ENCODE data around the gene SORT1. TPM values are rescaled to one million over a fixed set of nuclear protein-coding genes. Genes with fewer than 3 reads are reported as not detected.
A peak's percentile ranks its signal among the peaks of the same experiment; 100 is the strongest.

Gene SORT1
- total and polyA plus RNA-seq, 2 of the 13 experiments (the other 11 are each of a cell fraction or from before 2014, with no cell fraction given) = 32.4 to 93.0 TPM

DNA sequence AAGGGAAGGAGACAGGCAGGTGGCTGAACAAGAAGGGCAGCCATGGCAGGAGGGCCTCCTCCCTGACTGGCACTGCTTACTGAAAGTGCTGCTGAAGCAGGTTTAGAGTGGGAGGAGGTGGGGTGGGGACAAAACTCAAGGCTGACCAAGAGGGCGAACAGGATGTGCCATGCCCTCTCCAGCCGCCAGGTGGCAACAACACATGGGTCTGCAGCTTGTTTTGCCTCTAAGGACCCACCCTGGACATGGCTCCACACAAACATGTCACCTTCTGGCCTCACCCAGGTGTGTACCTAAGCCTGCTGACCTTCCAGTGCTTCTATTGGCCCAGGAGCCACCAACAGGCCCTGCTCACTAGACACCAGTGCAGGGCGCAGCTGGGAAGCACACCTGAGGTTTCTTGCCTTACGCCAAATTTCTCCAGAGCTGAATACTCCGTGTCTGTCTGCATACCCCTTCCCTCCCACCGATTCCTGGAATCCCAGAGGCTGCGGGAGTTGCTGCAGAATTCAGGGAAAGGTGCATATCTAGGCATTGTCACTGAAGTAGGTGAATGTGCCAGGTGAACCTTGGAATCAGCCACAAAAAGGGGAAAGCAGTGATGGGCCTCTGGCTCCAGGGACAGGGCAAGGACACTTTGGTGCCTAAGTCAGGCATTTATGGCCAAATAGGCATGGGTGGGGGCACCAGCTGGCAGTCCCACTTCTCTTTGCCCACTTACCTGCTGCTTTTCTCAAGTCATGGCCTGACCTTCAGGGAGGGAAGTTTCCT is 120.1 kb downstream of the SORT1 start (continued):
- TF ChIP-seq, protein P1, sequence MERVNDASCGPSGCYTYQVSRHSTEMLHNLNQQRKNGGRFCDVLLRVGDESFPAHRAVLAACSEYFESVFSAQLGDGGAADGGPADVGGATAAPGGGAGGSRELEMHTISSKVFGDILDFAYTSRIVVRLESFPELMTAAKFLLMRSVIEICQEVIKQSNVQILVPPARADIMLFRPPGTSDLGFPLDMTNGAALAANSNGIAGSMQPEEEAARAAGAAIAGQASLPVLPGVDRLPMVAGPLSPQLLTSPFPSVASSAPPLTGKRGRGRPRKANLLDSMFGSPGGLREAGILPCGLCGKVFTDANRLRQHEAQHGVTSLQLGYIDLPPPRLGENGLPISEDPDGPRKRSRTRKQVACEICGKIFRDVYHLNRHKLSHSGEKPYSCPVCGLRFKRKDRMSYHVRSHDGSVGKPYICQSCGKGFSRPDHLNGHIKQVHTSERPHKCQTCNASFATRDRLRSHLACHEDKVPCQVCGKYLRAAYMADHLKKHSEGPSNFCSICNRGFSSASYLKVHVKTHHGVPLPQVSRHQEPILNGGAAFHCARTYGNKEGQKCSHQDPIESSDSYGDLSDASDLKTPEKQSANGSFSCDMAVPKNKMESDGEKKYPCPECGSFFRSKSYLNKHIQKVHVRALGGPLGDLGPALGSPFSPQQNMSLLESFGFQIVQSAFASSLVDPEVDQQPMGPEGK (CRISPR knock-in tag; IDR thresholded peaks at IDR 0.05) = peak; percentile 86
- TF ChIP-seq, protein P2, sequence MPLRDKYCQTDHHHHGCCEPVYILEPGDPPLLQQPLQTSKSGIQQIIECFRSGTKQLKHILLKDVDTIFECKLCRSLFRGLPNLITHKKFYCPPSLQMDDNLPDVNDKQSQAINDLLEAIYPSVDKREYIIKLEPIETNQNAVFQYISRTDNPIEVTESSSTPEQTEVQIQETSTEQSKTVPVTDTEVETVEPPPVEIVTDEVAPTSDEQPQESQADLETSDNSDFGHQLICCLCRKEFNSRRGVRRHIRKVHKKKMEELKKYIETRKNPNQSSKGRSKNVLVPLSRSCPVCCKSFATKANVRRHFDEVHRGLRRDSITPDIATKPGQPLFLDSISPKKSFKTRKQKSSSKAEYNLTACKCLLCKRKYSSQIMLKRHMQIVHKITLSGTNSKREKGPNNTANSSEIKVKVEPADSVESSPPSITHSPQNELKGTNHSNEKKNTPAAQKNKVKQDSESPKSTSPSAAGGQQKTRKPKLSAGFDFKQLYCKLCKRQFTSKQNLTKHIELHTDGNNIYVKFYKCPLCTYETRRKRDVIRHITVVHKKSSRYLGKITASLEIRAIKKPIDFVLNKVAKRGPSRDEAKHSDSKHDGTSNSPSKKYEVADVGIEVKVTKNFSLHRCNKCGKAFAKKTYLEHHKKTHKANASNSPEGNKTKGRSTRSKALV (CRISPR knock-in tag; IDR thresholded peaks at IDR 0.05) = no peak
- TF ChIP-seq, protein P3, sequence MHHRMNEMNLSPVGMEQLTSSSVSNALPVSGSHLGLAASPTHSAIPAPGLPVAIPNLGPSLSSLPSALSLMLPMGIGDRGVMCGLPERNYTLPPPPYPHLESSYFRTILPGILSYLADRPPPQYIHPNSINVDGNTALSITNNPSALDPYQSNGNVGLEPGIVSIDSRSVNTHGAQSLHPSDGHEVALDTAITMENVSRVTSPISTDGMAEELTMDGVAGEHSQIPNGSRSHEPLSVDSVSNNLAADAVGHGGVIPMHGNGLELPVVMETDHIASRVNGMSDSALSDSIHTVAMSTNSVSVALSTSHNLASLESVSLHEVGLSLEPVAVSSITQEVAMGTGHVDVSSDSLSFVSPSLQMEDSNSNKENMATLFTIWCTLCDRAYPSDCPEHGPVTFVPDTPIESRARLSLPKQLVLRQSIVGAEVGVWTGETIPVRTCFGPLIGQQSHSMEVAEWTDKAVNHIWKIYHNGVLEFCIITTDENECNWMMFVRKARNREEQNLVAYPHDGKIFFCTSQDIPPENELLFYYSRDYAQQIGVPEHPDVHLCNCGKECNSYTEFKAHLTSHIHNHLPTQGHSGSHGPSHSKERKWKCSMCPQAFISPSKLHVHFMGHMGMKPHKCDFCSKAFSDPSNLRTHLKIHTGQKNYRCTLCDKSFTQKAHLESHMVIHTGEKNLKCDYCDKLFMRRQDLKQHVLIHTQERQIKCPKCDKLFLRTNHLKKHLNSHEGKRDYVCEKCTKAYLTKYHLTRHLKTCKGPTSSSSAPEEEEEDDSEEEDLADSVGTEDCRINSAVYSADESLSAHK (CRISPR knock-in tag; IDR thresholded peaks at IDR 0.05; ENCODE audit: borderline replicate concordance) = no peak
- TF ChIP-seq, protein P4, sequence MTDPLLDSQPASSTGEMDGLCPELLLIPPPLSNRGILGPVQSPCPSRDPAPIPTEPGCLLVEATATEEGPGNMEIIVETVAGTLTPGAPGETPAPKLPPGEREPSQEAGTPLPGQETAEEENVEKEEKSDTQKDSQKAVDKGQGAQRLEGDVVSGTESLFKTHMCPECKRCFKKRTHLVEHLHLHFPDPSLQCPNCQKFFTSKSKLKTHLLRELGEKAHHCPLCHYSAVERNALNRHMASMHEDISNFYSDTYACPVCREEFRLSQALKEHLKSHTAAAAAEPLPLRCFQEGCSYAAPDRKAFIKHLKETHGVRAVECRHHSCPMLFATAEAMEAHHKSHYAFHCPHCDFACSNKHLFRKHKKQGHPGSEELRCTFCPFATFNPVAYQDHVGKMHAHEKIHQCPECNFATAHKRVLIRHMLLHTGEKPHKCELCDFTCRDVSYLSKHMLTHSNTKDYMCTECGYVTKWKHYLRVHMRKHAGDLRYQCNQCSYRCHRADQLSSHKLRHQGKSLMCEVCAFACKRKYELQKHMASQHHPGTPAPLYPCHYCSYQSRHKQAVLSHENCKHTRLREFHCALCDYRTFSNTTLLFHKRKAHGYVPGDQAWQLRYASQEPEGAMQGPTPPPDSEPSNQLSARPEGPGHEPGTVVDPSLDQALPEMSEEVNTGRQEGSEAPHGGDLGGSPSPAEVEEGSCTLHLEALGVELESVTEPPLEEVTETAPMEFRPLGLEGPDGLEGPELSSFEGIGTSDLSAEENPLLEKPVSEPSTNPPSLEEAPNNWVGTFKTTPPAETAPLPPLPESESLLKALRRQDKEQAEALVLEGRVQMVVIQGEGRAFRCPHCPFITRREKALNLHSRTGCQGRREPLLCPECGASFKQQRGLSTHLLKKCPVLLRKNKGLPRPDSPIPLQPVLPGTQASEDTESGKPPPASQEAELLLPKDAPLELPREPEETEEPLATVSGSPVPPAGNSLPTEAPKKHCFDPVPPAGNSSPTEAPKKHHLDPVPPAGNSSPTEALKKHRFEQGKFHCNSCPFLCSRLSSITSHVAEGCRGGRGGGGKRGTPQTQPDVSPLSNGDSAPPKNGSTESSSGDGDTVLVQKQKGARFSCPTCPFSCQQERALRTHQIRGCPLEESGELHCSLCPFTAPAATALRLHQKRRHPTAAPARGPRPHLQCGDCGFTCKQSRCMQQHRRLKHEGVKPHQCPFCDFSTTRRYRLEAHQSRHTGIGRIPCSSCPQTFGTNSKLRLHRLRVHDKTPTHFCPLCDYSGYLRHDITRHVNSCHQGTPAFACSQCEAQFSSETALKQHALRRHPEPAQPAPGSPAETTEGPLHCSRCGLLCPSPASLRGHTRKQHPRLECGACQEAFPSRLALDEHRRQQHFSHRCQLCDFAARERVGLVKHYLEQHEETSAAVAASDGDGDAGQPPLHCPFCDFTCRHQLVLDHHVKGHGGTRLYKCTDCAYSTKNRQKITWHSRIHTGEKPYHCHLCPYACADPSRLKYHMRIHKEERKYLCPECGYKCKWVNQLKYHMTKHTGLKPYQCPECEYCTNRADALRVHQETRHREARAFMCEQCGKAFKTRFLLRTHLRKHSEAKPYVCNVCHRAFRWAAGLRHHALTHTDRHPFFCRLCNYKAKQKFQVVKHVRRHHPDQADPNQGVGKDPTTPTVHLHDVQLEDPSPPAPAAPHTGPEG (CRISPR knock-in tag; IDR thresholded peaks at IDR 0.05) = peak; percentile 59; the same call in 1 of the 2 replicates
- TF ChIP-seq, protein P5, sequence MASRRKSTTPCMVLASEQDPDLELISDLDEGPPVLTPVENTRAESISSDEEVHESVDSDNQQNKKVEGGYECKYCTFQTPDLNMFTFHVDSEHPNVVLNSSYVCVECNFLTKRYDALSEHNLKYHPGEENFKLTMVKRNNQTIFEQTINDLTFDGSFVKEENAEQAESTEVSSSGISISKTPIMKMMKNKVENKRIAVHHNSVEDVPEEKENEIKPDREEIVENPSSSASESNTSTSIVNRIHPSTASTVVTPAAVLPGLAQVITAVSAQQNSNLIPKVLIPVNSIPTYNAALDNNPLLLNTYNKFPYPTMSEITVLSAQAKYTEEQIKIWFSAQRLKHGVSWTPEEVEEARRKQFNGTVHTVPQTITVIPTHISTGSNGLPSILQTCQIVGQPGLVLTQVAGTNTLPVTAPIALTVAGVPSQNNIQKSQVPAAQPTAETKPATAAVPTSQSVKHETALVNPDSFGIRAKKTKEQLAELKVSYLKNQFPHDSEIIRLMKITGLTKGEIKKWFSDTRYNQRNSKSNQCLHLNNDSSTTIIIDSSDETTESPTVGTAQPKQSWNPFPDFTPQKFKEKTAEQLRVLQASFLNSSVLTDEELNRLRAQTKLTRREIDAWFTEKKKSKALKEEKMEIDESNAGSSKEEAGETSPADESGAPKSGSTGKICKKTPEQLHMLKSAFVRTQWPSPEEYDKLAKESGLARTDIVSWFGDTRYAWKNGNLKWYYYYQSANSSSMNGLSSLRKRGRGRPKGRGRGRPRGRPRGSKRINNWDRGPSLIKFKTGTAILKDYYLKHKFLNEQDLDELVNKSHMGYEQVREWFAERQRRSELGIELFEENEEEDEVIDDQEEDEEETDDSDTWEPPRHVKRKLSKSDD (CRISPR knock-in tag; IDR thresholded peaks at IDR 0.05; ENCODE audit: low read depth) = no peak
- TF ChIP-seq, protein P6, sequence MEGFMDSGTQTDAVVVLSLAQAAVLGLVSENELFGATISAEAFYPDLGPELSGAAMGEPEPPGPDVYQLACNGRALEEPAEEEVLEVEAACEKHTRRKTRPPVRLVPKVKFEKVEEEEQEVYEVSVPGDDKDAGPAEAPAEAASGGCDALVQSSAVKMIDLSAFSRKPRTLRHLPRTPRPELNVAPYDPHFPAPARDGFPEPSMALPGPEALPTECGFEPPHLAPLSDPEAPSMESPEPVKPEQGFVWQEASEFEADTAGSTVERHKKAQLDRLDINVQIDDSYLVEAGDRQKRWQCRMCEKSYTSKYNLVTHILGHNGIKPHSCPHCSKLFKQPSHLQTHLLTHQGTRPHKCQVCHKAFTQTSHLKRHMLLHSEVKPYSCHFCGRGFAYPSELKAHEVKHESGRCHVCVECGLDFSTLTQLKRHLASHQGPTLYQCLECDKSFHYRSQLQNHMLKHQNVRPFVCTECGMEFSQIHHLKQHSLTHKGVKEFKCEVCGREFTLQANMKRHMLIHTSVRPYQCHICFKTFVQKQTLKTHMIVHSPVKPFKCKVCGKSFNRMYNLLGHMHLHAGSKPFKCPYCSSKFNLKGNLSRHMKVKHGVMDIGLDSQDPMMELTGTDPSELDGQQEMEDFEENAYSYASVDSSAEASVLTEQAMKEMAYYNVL (CRISPR knock-in tag; IDR thresholded peaks at IDR 0.05; ENCODE audit: borderline replicate concordance) = no peak
- peak; percentile 49; the same call in 1 of the 2 replicates for TF ChIP-seq DMAP1 (CRISPR knock-in tag; IDR thresholded peaks at IDR 0.05)
